Suprapubic skin (tissue), 4 donors: Measurements from ENCODE around the gene RXRA.

Experiments
- POLR2A ChIP-seq, 2 donors: fragments of 450-650 bp; IDR thresholded peaks; one replicate each; pipeline ENCODE4 v1.6.1; 2017; ENCODE audit warnings: antibody characterized with exemption in 2 of 2, mild to moderate bottlenecking in 2 of 2, moderate library complexity in 2 of 2
- POLR2AphosphoS5 ChIP-seq, 3 donors: sonication (generic); formaldehyde crosslinking; IDR thresholded peaks; one replicate each; pipeline ENCODE4 v1.6.1; 2017; ENCODE audit warnings: antibody characterized with exemption in 3 of 3

DNA sequence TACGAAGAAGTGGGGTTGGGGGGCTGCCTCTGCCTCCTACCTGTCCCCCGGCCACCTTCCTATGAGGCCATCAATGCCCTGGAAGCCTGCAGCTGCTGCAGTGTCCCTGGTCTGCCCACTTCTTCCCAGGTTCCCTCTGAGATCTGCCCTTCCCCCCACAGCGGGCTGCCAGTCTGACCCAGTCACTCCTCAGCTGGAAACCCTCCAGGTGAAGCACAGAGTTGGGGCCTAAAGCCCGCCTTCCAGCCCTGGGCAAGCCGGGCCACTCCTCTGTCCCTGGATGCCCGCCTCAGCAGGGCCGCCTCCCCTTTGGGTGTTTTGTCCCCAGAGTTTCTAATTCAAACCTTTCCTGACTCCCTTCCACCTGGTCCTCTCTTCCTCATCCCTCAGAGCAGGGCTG is 137.0 kb downstream of the RXRA start:
- TF ChIP-seq POLR2A (IDR thresholded peaks at IDR 0.05) (no peak), POLR2AphosphoS5 (IDR thresholded peaks at IDR 0.05) (no peak)
